ENCODE results near the gene SP6. TPM values are rescaled to one million over a fixed set of nuclear protein-coding genes. Genes with fewer than 3 reads are reported as not detected.
A peak's percentile ranks its signal among the peaks of the same experiment; 100 is the strongest.

The SP6 gene
- polyA plus RNA-seq, 4 donors: 1.6 to 4.9 (median 3.1) TPM

DNA sequence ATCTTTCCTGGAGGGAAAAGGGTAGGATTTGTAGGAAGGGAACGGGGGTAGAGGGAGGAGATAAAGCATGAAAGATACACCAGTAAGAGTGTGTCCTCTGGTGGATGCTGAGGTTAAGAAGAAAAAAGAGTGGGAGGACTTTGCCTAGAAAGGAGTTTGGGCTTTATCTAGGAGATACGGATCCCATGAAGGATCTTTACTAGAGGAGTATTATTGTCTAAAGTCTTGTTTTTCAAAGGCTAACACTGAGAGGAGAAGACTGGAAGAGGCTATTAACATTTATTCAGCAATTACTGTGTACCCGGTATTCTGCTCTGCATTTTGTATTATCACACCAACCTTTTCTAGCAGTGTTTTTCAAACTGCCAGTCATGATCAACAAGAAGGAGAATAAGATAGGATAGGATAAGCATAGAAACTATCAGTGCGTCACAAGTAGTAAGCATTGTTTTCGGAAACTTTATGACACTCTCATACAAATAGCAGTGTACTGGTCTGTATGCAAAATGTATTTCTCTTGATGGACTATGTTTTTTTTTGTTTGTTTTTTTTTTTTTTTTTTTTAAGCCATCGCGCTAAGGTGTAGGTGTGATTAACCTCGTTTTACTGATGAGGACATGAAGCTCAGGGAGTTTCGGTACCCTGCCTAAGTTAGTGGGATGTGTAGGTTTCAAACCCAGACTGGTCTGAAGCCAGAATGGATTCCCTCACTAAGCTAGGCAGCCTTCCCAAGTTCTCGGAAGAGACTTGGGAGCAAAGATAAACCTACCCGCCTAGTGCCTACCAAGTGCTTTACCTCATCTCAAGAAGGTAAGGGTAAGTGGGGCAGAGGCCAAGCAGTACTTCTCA lies 43.8 kb upstream of the SP6 start:
- Histone ChIP-seq H3K4me3 (ENCODE audit: low read depth in 1 of 3, low read length in 3 of 3) (peak overlapping the region; percentile 47 to 69 (median 67)), H3K9me3 (ENCODE audit: control insufficient read depth in 2 of 2, insufficient read depth in 1 of 2, low read depth in 1 of 2, low read length in 1 of 2) (no peaks in the 10 kb centered on the region), H3K27ac (ENCODE audit: low read depth in 1 of 3, low read length in 2 of 3) (peak overlapping the region; percentile 82 to 91 (median 89)), H3K36me3 (ENCODE audit: control insufficient read depth in 3 of 3, insufficient read depth in 2 of 3, low read depth in 1 of 3, low read length in 3 of 3) (peaks cover 0 to 6% (median 0%) of the 10 kb centered on the region in 3 donors), H3K27me3 (ENCODE audit: control insufficient read depth in 3 of 3, insufficient read depth in 3 of 3, low read length in 3 of 3) (no peaks in the 10 kb centered on the region), H3K4me1 (ENCODE audit: control insufficient read depth in 3 of 3, insufficient read depth in 2 of 3, low read depth in 1 of 3, low read length in 2 of 3) (peaks cover 0 to 11% (median 10%) of the 10 kb centered on the region in 3 donors)
- 16 to 30% (median 23%) methylated on average over 11 of the region's 11 CpGs for WGBS, 3 donors
- no peak for FAIRE-seq
- DNase-seq: peak; percentile 53 to 70

DNA sequence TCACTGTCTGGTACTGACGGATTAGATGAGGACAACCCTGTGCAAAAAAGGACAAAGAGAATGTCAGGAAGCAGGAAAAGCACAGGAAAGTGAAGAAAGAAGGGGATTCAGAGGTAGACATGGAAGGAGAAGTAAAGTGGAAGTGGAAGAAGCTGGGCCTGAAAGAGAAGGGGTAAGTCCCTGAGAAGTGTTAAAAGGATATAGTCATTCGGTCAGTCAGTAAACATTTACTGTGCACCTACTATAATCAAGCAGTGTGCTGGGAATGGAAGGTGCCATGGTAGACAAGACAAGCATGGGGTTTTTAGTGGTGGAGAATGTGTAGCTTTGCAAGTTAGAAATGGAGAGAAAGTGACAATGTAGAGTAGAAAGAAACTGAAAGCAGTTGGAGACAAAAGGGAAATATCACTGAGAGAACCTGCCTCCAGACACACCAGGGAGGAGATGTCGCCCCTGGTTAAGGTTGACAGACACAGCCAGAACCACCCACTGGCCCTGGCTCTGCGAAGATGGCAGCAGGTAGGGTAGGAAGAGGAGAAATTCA lies 40.7 kb upstream of the SP6 start:
- Histone ChIP-seq H3K4me1 (ENCODE audit: control insufficient read depth in 3 of 3, insufficient read depth in 2 of 3, low read depth in 1 of 3, low read length in 2 of 3) (peaks cover 0 to 11% (median 0%) of the 10 kb centered on the region in 3 donors), H3K9me3 (ENCODE audit: control insufficient read depth in 2 of 2, insufficient read depth in 1 of 2, low read depth in 1 of 2, low read length in 1 of 2) (no peaks in the 10 kb centered on the region), H3K27ac (ENCODE audit: low read depth in 1 of 3, low read length in 2 of 3) (no peak overlapping the region), H3K36me3 (ENCODE audit: control insufficient read depth in 3 of 3, insufficient read depth in 2 of 3, low read depth in 1 of 3, low read length in 3 of 3) (no peaks in the 10 kb centered on the region), H3K27me3 (ENCODE audit: control insufficient read depth in 3 of 3, insufficient read depth in 3 of 3, low read length in 3 of 3) (no peaks in the 10 kb centered on the region), H3K4me3 (ENCODE audit: low read depth in 1 of 3, low read length in 3 of 3) (no peak overlapping the region)
- FAIRE-seq (no peak), DNase-seq (no peak)
- WGBS, 3 donors: 79 to 92% (median 90%) methylated on average over 4 of the region's 4 CpGs

DNA sequence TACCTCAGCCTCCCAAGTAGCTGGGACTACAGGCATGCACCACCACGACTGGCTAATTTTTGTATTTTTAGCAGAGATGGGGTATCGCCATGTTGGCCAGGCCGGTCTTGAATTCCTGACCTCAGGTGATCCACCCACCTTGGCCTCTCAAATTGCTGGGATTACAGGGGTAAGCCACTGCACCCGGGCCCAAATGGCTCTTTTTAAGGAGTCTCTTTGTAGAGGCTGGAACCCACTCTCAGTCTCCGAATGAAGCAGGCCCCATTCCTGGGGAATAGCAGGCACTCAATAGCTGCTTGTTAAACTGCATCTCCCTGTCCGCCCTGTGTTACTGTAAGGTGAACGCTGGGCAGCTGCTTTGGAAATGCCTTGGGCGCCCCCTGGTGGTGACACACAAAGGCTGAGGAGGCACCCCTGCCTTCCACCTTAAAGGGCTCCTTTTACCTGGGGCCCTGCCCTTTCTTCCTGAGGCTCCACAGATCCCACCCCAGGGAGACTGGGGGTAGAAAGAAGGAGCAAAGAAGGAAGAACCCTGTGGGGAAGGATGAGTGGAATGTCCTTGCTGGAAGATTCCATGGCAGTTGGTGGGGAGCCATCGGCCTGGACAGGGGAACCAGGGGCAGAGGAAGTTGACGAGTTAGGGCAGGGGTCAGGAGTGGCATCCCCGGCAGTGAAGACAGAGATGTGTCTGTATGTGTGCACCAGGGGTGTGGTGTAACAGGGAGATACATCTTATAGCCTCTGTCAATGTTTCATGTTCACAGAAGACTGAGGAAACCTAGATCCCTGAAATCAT lies 39.0 kb upstream of the SP6 start:
- no peaks in the 10 kb centered on the region for H3K27me3 ChIP-seq (ENCODE audit: control insufficient read depth in 3 of 3, insufficient read depth in 3 of 3, low read length in 3 of 3)
- H3K4me3 ChIP-seq (ENCODE audit: low read depth in 1 of 3, low read length in 3 of 3): no peak overlapping the region
- H3K4me1 ChIP-seq (ENCODE audit: control insufficient read depth in 3 of 3, insufficient read depth in 2 of 3, low read depth in 1 of 3, low read length in 2 of 3): peaks cover 0 to 24% (median 0%) of the 10 kb centered on the region in 3 donors
- H3K36me3 ChIP-seq (ENCODE audit: control insufficient read depth in 3 of 3, insufficient read depth in 2 of 3, low read depth in 1 of 3, low read length in 3 of 3): no peaks in the 10 kb centered on the region
- H3K27ac ChIP-seq (ENCODE audit: low read depth in 1 of 3, low read length in 2 of 3): no peak overlapping the region
- FAIRE-seq: no peak
- peak; percentile 85 to 90 for DNase-seq
- 39 to 41% (median 39%) methylated on average over 11 of the region's 11 CpGs for WGBS, 3 donors
- no peaks in the 10 kb centered on the region for H3K9me3 ChIP-seq (ENCODE audit: control insufficient read depth in 2 of 2, insufficient read depth in 1 of 2, low read depth in 1 of 2, low read length in 1 of 2)

DNA sequence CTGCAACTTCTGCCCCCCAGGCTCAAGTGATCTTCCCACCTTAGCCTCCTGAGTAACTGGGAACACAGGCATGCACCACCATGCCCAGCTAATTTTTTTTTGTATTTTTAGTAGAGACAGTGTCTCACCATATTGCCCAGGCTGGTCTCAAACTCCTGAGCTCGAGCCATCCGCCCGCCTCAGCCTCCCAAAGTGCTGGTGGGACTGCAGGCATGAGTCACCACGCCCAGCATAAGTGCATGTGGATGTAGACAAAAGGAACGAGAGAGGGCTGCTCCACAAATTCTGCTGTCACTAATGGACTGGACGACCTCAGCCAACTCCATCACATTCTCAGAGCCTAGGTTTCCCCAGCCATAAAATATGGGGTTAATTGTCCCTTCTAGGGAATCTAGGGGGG lies 37.3 kb upstream of the SP6 start:
- FAIRE-seq (no peak), DNase-seq (no peak)
- H3K4me1 ChIP-seq (ENCODE audit: control insufficient read depth in 3 of 3, insufficient read depth in 2 of 3, low read depth in 1 of 3, low read length in 2 of 3): peaks cover 0 to 34% (median 7%) of the 10 kb centered on the region in 3 donors
- H3K27me3 ChIP-seq (ENCODE audit: control insufficient read depth in 3 of 3, insufficient read depth in 3 of 3, low read length in 3 of 3): no peaks in the 10 kb centered on the region
- no peak overlapping the region for H3K27ac ChIP-seq (ENCODE audit: low read depth in 1 of 3, low read length in 2 of 3)
- H3K36me3 ChIP-seq (ENCODE audit: control insufficient read depth in 3 of 3, insufficient read depth in 2 of 3, low read depth in 1 of 3, low read length in 3 of 3): no peaks in the 10 kb centered on the region
- WGBS, 3 donors: 72 to 89% (median 86%) methylated on average over 6 of the region's 6 CpGs
- no peak overlapping the region for H3K4me3 ChIP-seq (ENCODE audit: low read depth in 1 of 3, low read length in 3 of 3)
- H3K9me3 ChIP-seq (ENCODE audit: control insufficient read depth in 2 of 2, insufficient read depth in 1 of 2, low read depth in 1 of 2, low read length in 1 of 2): no peaks in the 10 kb centered on the region

DNA sequence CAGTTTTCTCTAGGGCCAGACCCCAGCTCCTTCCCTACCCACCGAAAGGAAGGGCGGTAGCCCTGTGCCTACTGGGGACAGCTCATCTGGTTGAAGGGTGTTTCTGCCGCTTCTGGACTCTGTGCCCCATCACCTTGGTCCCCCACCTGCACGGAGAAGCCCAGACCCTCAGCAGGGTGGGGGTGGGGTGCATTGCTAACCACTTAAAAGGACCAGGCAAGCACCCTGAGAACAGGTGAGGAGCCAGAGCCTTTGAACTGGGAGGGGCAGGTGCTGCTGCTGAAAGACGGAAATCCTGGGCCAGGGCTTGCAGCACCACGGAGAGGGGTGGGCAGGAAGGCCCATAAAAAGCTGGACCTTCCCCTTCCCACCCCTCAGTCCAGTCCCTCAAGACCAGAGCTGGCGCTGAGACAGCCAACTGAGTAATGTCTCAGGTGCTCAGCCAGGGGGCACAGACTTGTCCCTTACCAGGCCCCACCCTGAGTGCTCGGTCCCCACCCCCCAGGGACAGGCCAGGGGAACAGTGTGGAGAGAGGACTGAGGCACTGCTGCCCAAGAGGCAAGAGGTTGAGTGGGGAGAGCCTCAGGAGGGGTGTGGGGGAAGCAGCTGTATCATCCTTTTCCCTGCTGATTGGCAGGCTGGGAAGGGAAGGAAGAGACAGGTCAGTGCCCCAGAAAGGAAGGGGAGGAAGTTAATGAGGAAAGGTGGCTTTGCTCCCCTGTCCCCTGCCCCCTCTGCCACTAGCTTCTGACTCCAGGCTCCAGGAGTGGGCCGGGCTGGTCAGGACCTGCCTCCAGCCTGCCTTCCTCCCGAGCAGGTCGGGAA lies 34.2 kb upstream of the SP6 start:
- WGBS, 3 donors: 9 to 41% (median 29%) methylated on average over 11 of the region's 11 CpGs
- FAIRE-seq (no peak), DNase-seq (peak; percentile 79 to 90)
- no peaks in the 10 kb centered on the region for H3K36me3 ChIP-seq (ENCODE audit: control insufficient read depth in 3 of 3, insufficient read depth in 2 of 3, low read depth in 1 of 3, low read length in 3 of 3)
- peaks cover 0 to 58% (median 9%) of the 10 kb centered on the region in 3 donors for H3K4me1 ChIP-seq (ENCODE audit: control insufficient read depth in 3 of 3, insufficient read depth in 2 of 3, low read depth in 1 of 3, low read length in 2 of 3)
- peak overlapping the region; percentile 85 to 87 (median 86) for H3K27ac ChIP-seq (ENCODE audit: low read depth in 1 of 3, low read length in 2 of 3)
- no peaks in the 10 kb centered on the region for H3K27me3 ChIP-seq (ENCODE audit: control insufficient read depth in 3 of 3, insufficient read depth in 3 of 3, low read length in 3 of 3)
- H3K4me3 ChIP-seq (ENCODE audit: low read depth in 1 of 3, low read length in 3 of 3): no peak overlapping the region
- H3K9me3 ChIP-seq (ENCODE audit: control insufficient read depth in 2 of 2, insufficient read depth in 1 of 2, low read depth in 1 of 2, low read length in 1 of 2): no peaks in the 10 kb centered on the region

DNA sequence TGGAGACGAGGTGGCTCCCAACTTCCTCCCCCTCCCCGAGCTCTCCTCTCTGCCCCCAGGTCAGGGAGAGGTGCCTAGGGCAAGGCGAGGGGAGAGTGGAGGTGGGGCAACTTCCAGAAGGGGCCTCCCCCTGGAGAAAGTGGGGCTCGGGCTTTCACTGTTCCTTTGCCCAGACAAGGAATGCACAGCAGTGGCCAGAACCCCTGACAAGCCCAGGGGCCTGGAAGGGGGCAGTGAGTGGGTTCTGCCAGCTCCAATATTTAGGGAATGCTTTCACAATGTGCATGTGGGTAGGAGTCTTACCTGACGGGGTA lies 33.4 kb upstream of the SP6 start:
- Histone ChIP-seq H3K27me3 (ENCODE audit: control insufficient read depth in 3 of 3, insufficient read depth in 3 of 3, low read length in 3 of 3) (no peaks in the 10 kb centered on the region), H3K9me3 (ENCODE audit: control insufficient read depth in 2 of 2, insufficient read depth in 1 of 2, low read depth in 1 of 2, low read length in 1 of 2) (no peaks in the 10 kb centered on the region), H3K27ac (ENCODE audit: low read depth in 1 of 3, low read length in 2 of 3) (peak overlapping the region; percentile 85 to 87 (median 86)), H3K4me3 (ENCODE audit: low read depth in 1 of 3, low read length in 3 of 3) (no peak overlapping the region), H3K36me3 (ENCODE audit: control insufficient read depth in 3 of 3, insufficient read depth in 2 of 3, low read depth in 1 of 3, low read length in 3 of 3) (no peaks in the 10 kb centered on the region), H3K4me1 (ENCODE audit: control insufficient read depth in 3 of 3, insufficient read depth in 2 of 3, low read depth in 1 of 3, low read length in 2 of 3) (peaks cover 0 to 57% (median 9%) of the 10 kb centered on the region in 3 donors)
- DNase-seq (no peak), FAIRE-seq (no peak)
- WGBS, 3 donors: 6 to 29% (median 23%) methylated on average over 5 of the region's 5 CpGs

DNA sequence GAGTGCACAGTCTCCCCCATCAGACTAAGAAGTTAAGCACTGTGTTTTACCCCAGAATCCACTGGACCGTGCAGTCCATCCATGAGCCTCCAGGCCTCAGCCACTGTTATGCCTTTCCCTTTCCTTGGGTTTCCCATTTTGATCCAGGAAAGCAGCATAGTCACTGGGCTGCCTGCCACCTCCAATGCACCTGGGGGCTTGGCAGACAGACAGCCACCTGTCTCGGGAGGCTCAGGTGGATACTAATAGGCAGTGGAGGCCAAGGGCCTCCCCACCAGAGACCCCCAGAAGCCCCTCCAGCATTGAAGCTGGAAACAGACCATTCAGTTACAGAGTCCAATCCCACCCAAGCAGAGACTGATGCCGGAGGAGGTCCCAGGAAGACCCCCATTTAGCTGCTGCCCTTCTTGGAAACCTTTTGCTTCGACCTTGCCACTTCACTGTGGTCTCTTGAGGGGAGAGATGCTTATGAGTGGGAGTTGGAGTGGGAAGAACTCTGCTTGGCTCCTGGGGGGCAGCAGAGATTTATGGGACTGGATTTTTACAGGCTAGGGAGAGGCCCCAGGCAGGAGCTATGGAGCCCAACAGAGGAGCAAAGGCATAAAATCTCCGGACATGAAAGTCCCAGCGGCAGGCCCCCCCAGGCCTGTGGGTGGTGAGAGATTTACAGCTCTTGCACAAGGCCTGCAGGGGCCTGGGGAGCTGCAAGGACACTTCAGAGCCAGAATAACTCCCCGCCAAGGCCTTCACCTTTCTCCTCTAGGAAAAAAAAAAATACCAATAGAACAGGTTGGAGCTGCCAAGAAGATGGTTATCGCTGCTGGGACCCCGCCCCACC lies 32.8 kb upstream of the SP6 start:
- no peaks in the 10 kb centered on the region for H3K27me3 ChIP-seq (ENCODE audit: control insufficient read depth in 3 of 3, insufficient read depth in 3 of 3, low read length in 3 of 3)
- H3K27ac ChIP-seq (ENCODE audit: low read depth in 1 of 3, low read length in 2 of 3): peak overlapping the region; percentile 85 to 87 (median 86)
- peaks cover 0 to 59% (median 9%) of the 10 kb centered on the region in 3 donors for H3K4me1 ChIP-seq (ENCODE audit: control insufficient read depth in 3 of 3, insufficient read depth in 2 of 3, low read depth in 1 of 3, low read length in 2 of 3)
- FAIRE-seq: no peak
- H3K9me3 ChIP-seq (ENCODE audit: control insufficient read depth in 2 of 2, insufficient read depth in 1 of 2, low read depth in 1 of 2, low read length in 1 of 2): no peaks in the 10 kb centered on the region
- peak; percentile 77 to 78 for DNase-seq
- WGBS, 3 donors: 25 to 59% (median 35%) methylated on average over 9 of the region's 9 CpGs
- H3K4me3 ChIP-seq (ENCODE audit: low read depth in 1 of 3, low read length in 3 of 3): no peak overlapping the region
- H3K36me3 ChIP-seq (ENCODE audit: control insufficient read depth in 3 of 3, insufficient read depth in 2 of 3, low read depth in 1 of 3, low read length in 3 of 3): no peaks in the 10 kb centered on the region

All from small intestine (tissue), 7 donors.